Measurements from ENCODE around the gene ZNF827.

Gene ZNF827, protein sequence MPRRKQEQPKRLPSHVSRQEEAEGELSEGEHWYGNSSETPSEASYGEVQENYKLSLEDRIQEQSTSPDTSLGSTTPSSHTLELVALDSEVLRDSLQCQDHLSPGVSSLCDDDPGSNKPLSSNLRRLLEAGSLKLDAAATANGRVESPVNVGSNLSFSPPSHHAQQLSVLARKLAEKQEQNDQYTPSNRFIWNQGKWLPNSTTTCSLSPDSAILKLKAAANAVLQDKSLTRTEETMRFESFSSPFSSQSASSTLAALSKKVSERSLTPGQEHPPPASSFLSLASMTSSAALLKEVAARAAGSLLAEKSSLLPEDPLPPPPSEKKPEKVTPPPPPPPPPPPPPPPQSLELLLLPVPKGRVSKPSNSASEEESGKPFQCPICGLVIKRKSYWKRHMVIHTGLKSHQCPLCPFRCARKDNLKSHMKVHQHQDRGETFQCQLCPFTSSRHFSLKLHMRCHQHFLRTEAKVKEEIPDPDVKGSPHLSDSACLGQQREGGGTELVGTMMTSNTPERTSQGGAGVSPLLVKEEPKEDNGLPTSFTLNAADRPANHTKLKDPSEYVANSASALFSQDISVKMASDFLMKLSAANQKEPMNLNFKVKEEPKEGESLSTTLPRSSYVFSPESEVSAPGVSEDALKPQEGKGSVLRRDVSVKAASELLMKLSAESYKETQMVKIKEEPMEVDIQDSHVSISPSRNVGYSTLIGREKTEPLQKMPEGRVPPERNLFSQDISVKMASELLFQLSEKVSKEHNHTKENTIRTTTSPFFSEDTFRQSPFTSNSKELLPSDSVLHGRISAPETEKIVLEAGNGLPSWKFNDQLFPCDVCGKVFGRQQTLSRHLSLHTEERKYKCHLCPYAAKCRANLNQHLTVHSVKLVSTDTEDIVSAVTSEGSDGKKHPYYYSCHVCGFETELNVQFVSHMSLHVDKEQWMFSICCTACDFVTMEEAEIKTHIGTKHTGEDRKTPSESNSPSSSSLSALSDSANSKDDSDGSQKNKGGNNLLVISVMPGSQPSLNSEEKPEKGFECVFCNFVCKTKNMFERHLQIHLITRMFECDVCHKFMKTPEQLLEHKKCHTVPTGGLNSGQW

DNA sequence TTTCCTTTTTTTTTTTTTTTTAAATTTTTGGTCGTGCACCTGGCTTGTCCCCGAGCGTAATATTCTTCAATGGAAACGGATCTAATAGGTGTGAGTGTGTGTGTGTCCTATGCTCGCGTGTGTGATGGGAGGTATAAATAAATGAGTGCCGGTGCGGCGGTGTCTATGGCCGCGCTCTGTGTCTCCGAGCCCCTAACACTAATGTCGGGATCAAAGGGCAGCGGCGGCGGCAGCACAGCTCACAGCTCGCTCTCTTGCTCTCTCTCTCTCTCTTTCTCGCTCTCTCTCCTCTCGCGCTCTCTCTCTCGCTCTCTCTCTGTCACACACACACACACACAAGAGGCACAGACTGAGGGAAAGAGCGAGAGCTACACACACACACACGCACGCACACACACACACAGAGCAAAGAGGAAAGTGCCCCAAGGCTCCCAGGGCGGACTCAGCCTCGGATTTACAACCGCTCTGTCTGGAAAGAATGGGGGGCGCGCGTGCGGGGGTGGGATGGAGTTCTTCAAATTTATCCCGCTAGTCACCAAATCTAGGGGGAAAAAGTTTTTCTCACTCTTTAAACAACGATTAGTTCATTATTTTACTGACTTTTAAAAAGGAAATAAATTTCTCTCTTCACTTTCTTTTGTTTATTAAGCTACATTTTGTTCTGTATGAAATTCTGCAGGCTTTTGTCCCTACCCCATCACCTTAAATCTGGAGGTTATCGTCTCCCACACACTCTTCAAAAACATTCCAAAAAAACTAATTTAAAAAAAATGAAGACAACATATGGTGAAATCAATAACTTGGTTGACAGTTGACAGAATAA is at the start of gene ZNF827:
TSS of gene ZNF827 (minus strand) at position 206 of the 823 bp plus-strand sequence. CDS start 416 bp downstream, outside the sequence.
- peak in 50 of 51 donors; percentile 5 to 78 (median 38) for DNase-seq

DNA sequence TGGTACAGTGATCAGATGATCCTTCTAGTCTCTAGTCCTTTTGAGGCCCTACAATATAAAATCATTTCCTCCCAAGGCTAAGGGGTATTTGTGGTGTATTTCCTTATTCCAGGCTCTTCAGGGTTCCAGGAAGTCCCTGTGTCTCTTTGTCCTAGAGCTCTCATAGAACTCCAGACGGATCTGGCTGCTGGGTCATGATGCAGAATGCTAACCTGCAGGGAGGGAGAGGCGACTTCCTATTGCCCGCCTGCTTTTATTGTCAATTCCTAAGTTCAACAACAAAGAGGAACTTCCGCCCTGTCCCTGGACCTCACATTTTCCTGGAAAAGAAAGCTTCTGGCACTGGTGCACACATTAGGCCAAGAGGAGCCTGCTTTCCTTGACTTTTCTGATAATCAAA is 45.9 kb upstream of the ZNF827 start:
- no peak for DNase-seq

DNA sequence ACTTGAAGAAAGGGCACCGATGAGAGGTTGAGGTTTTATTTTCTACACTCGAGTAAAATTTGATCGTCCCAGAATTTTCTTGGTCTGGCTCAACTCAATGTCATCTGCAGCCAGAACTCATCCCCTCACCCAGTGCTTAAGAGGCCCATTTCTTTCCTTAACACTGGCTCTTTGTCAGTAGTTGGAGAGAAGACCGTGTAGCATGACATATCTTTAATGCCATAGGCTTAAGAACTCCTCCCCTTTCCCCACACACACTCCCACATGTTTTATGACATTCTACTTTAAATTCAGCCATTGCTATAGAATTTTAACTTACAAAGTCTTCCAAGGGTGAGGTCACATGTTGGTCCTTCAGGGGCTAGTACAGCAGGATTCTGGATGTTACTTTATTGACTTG is 44.2 kb upstream of the ZNF827 start:
- no peak for DNase-seq

DNA sequence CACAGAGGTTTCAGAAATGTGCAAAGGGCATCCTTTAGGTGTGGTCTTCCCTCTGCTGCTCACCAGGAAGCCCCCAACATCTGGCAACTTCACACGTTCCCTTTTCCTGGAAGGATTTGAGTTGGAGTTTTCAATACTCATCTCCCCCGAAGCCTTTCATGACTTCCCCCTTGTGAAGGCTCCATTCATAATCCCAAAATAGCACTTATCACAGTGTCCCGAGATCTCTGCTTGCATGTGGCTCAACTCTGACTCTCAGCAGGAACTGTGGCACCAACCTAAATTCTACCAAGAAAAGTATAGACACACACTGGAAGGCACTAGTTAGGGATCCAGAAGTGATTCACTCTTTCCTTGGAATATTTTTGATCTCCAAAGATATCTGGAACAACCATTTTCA is 40.5 kb upstream of the ZNF827 start:
- DNase-seq: no peak

DNA sequence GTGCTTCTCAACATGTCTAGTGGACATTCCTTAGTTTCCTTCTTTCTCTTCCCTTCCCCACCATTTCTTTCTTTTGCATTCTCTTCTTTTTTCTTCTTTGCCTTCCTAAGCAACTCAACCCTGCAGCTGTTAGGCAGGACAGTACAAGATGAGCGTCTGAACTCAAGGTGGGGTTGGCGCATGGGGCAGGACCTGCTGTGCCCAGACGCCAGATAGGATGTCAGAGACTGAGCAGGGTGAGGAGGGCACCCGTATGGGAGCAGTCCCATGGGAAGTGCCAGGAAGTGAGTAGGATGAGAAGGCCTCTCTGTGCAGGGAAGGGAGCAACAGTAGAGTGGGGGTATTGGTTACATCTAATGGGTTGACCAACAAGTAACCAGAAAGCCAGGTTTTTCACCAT is 38.1 kb upstream of the ZNF827 start:
- DNase-seq: no peak

DNA sequence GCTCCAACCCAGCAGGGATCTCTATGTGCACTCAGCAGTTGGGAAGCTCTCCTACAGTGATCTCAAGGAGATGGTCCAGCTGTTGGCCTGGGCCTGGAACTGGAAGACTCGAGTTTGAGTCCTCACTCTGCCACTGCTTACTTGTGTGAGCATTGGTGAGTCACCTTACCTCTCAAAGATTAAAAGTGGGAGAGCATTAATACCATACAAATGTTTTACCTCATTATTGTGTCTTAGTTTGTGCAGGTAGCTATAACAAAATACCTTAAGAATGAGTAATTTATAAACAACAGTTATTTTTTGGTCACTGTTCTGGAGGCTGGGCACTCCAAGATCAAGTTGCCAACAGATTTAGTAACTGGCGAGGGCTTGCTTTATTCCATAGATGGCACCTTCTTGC is 21.4 kb upstream of the ZNF827 start:
- no peak for DNase-seq

DNA sequence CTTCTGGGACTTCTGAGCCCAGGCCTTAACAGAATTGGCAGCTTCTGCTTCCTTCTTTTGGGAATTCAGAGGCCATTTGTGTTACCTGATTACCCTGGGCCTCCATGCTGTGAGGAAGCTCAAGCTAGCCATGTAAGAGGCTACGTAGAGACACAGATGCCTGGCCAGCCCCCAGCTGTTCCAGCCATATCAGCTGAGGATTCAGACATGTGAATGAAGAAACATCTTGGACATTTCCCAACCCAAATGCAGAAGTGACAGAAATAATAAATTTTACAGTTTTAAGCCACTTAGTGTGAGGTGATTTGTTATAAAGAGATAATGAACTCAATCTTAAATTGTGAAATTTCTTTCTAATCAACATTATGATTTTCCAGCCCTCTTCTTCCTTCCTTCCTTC is 18.7 kb upstream of the ZNF827 start:
- DNase-seq: no peak

DNA sequence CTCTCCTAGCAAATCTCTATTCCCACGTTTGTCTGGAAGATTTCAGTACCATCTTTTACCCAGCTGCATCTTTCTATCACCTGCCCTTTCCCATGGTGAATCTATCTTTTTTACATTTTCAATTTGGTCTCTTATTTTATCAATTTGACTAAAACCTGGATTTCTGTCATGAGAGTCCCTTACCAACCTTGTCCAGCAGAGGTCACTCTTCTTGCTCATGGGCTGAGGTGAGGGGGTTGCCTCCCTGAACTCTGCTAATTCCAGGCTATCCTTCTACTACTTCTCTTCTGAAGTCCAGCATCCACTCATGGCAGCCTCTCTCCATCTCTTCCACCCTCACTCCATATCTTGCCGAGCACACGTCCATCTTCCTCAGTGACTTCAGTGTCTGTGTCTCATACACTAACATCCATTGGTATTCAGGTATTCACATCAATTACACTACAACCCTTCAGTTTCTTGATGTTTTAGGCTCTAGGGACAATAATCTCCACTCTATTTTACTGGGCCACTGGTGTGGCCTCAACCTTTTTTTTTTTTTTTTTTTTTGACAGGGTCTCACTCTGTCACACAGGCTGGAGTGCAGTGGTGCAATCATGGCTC is 17.8 kb upstream of the ZNF827 start:
- peak in 6 of 51 donors; percentile 0 to 2 (median 1) for DNase-seq

DNA sequence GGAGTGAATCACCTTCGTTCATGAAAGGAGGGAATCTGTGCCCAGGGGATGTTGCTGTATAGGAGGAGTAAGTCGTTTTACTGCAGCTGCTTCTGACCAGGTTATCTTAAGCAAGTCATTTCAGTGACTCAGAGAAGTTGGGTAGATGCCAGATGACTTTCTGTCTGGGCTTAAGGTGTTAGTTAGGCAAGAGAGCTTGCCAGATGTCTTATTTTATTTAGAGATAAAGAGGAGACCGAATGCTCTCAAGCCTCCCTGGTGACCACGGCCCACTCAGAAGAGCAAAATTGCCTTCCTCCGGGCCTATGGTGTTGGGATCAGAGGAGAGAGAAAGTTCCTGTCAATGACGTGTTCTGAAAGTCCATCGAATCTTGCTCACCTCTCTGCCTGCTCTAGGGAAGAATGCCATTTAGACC is 16.3 kb upstream of the ZNF827 start:
- no peak for DNase-seq

DNA sequence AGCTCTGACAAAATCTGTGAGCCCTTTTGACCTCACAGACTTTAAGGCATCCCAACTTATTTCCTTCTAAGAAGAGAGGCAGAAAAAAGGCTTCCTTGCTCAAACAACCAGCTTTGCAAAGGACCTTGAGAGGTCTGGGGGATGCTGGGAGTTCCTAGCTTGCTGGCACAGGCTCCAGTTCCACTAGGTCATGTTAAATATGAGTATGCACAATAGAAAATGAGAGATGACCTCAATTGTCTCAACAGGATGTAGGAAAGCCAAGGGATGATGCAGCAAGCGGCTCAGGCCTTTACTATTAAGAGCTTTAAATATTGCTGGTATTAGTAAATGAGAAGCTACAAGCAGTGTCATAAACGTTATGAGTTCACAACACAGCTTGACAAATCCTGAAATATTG is 13.3 kb upstream of the ZNF827 start:
- DNase-seq: no peak

DNA sequence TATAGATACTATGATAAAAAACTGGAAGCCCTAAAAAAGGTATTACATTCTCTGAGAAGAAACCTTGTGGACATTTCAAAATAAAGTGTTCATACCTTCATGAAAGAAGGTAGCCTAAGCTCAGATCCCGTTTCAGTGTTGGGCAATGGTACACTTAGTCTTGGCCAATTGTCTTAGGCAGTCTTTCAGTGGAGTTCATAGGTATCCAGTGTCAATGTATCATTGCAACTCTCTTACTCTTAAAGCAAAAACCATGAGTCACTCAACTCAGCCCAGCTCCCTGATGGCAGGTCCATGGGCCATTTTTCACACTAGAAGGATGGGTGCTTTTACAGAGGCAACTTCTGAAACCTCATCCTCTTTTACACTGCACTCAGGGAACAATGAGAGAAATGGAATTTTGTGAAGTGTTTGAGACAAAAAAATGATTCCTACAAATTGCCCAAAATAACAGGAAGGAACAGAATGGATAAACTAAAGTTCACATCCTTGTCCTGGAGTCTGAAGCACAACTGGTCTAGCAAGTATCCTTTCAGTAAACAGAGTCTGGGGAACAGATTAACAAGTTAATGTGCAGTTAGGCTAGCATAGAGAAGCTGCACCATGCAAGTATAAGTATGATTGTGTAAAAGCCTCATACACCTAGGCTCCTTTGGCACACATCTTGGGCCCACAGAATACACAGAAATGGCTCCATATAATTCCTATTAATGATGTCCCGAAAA is 7.0 kb upstream of the ZNF827 start:
- no peak for DNase-seq

DNA sequence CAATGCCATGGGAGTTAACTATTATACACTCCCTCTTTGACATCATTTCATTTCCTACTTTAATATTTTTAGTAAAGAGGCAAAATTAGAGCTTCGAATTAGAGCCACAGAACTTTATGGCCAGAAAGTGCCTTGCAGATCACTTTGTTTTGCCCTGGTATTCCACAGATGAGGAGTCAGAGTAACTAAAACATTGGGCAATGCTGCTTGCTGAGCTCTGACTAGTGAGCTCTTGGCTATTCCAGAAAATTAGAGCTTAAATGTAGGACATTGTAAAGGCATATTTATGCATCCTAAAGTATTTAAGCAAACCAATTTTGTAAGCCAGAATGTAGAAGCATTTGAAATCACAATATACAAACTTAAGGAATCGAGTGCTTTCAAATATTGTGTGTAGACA is 6.3 kb upstream of the ZNF827 start:
- no peak for DNase-seq

DNA sequence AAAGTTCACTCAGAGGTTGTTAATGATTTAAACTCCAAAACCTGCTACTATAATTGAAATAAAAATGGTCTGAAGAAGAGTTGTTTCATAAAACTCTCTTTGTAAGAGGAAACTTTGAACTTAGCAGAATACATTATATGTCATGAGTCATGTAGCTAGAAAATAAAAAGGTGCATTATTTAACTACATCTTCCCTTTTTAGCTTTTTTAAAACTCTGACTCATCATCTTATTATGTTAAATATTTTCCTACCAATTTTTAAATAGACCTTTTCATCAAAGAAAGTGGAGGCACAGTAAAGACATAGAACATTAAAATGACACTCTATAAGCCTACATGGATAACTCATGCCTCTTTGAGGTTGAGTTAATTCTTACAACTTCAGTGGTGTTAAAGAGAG is 1.2 kb upstream of the ZNF827 start:
- DNase-seq: no peak

DNA sequence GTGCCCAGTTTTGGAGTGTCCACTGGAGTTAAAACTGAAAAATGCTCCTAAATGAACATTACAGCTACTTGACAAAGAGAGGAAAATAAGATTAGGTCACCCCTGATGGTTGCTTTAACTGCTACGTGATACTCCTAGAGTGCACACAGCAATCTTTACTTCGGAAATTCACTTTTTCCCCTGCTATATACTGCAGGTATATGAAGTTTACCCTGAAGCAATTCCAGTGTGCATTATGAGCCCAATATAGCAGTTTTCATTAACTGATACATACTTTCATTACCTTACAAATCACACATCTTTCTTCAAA is 773 bp upstream of the ZNF827 start:
- no peak for DNase-seq

DNA sequence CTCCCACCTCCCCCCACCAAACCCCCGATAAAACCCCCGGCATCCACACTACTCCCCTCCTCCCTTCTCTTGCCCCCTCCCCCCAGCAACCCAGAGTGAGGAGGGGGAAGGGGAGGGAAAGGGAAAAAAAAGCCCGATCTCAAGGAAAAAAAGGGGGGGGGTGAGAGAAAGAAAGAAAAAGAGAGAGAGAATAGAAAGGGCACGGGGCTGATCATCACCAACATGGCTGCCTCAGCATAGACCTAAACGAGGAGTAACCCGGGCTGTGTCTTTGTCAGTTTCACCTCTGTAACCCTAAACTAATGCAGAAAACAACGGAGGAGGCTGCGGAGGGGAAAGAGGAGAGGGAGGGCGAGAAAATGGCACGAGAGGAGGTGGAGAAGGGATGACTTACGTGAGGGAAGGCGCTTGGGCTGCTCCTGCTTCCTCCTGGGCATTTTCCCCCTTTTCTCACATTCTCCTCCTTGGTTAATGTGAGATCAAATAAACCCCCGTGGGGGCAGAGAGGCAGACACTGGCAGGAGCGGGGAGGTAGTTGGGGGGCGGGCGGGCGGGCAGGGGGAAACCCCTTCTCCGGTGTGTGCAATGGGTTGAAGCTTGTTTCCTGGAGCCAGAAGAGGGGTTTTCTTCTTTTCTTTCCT is 532 bp downstream of the ZNF827 start:
- DNase-seq: peak in 22 of 51 donors; percentile 2 to 68 (median 18)

DNA sequence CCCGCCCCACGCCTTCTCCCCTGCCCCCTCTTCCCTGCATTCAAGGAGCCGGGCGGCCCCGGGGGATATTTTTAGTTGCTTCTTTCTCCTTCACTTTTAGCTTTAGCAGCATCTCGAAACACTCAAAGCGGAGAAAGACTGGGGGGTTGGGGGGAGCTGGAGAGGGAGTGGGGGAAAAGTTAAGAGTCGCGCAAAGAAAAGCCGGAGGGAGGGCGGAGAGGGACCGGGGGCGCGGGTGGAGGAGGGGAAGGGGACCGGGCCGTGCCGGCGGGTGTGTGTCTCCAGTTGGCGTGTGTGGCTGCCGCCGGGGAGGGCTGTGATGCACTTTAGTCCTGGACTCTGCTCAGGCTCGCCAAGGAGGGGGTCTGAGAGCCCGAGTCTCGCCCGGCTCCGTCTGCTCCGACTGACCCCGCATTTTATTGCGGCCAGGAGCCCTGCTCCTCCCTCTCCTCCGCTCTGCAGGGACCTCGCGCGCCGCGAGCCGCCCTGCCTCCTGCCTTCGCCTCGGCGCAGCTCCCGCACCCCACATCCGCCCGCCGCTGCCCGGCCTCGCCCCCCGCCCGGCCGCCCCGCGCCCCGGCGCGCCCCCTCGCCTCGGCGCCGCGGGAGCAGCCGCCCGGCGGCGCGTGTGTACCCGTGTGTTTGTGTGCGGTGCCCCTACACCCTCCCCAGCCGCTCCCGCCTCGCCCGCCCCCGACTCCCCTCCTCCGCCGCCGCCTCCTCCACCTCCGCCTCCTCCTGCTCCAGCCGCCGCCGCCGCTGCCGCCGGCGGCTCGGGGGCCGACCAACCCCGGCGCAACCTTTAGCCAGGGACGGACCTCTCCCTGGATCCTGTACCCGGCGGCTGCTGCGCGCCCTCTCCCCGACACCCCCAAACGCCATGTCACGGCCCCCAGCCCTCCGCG is 1.4 kb downstream of the ZNF827 start:
- DNase-seq: peak; percentile 10 to 85 (median 64)

DNA sequence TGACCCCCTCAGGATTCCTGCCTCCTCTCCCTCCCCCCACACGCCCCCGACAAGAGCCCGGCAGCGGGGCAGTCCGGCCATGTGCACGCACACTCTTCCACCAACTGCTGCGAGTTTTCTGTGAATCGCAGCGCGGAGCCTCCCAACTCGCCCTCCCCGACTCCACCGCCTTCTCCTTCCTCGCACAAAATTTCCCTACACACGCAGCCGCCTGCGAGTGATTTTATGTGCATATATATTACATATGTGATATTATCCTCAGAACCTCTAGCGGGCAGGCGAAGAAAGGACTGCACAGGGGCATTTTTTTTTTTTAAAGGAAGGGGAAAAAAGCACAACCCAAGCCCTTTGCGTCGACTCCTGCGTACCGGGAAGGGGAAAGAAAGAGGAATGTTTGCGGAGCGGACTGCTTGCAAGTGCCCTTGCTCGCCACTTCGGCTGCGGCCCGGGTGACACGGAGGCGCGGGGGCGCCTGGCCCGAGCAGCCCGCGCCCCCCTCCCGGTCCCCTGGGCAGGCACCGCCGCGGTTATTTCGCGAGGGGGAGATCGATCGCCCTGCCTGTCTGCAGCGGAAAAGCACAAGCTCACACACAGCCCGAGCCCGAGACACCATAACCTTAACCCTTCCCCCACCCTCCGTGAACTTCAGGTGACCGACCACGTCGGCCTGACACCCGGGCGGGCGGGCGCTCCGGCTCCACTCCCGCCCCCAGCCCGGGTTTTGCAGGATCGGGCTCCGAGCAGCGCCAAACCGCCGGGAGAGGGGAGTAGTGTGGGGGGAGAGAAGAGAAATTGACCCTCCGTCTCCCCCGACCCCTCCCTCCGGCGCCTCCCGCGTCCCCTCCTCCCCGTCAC is 2.3 kb downstream of the ZNF827 start:
- peak in 49 of 51 donors; percentile 13 to 86 (median 63) for DNase-seq
